Activated CD4-positive, alpha-beta T cell treated with anti-CD3 and anti-CD28 coated beads, Interleukin-2, Interleukin-4, amounts not matched to agents 100 ng/mL and 50 ng/mL, durations not matched to agents 16 hours and 8 hours (primary cell): ENCODE data around the gene DMD.

Source experiments
- DNase-seq: peaks from one replicate; pipeline ENCODE4 v3.0.0-alpha.2; 2020; ENCODE audit warnings: low spot score

The DMD gene

GRCh38 chrX:31225819-31226218 lies 1985.5 kb downstream of the DMD start:
- peak; percentile 4 for DNase-seq

GRCh38 chrX:31224381-31225012 lies 1986.9 kb downstream of the DMD start:
- no peak for DNase-seq

GRCh38 chrX:31223817-31224216 lies 1987.5 kb downstream of the DMD start:
- peak; percentile 8 for DNase-seq

GRCh38 chrX:31222946-31223345 lies 1988.4 kb downstream of the DMD start:
- no peak for DNase-seq

GRCh38 chrX:31219174-31219573 lies 1992.2 kb downstream of the DMD start:
- DNase-seq, result no peak

GRCh38 chrX:31217084-31217483 lies 1994.3 kb downstream of the DMD start:
- no peak for DNase-seq

- no peak for DNase-seq
Measured at GRCh38 chrX:31215277-31215815, 1996.0 kb downstream of the DMD start.

- peak; percentile 28 for DNase-seq
Measured at GRCh38 chrX:31213941-31214340, 1997.4 kb downstream of the DMD start.

GRCh38 chrX:31212856-31213748 lies 1998.2 kb downstream of the DMD start:
- DNase-seq, result no peak

GRCh38 chrX:31209005-31209628 lies 2002.2 kb downstream of the DMD start:
- no peak for DNase-seq

GRCh38 chrX:31201503-31201902 lies 2009.8 kb downstream of the DMD start:
- no peak for DNase-seq

GRCh38 chrX:31200430-31200829 lies 2010.9 kb downstream of the DMD start:
- DNase-seq, result no peak

GRCh38 chrX:31199840-31200114 lies 2011.6 kb downstream of the DMD start:
- DNase-seq, result no peak

- DNase-seq, result no peak
Measured at GRCh38 chrX:31199056-31199839, 2012.1 kb downstream of the DMD start.

GRCh38 chrX:31190221-31190975 lies 2021.0 kb downstream of the DMD start:
- no peak for DNase-seq

GRCh38 chrX:31186693-31187338 lies 2024.5 kb downstream of the DMD start:
- no peak for DNase-seq

GRCh38 chrX:31185884-31186283 lies 2025.5 kb downstream of the DMD start:
- DNase-seq, result no peak

- DNase-seq, result peak; percentile 11
Measured at GRCh38 chrX:31181377-31182000, 2029.9 kb downstream of the DMD start.

GRCh38 chrX:31179203-31179602 lies 2032.1 kb downstream of the DMD start:
- DNase-seq, result no peak

- DNase-seq, result no peak
Measured at GRCh38 chrX:31178769-31179125, 2032.6 kb downstream of the DMD start.
